ENCODE results near the gene HNRNPA1.

HNRNPA1 gene

DNA sequence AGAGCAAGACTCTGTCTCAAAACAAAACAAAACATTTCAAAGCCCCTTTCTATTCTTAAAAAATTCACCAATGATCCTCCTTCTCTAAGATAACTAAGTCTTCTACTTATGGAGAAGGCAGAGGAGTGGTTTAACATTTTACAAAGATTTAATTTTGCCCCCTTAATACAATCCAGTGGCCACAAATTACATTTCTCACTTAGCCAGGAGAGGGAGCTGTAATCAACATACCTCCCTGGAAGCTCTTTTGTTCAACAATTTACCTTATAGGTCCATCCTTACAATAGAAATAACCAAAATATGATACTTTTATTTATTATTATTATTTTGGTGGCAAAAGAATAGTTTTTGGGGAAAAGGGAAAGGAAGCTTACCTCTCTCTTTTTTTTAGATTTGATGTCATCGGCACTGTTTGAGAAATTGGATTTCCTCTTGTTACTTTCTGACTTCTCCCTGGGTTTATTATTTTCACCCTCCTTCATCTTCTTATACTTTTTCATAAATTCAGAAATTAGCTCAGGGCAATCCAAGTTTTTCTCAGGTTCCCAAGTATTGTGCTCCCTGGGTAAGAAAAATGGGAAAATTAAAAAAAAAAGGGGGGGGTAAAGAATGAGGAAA, 28.8 kb upstream of the HNRNPA1 start:
- no peak overlapping the region for H3K4me2 ChIP-seq
- H3K27me3 ChIP-seq, result no peaks in the 10 kb centered on the region
- H3K4me3 ChIP-seq, result no peak overlapping the region
- H4K20me1 ChIP-seq, result peaks cover 55% of the 10 kb centered on the region
- no peak for TF ChIP-seq Cebpa-rat (IDR thresholded peaks at IDR 0.05)
- H3K27ac ChIP-seq, result no peak overlapping the region
- peaks cover 96% of the 10 kb centered on the region for H3K36me3 ChIP-seq
- no peak overlapping the region for H3K9ac ChIP-seq
- H3K9me3 ChIP-seq, result no peaks in the 10 kb centered on the region
- no peaks in the 10 kb centered on the region for H3K4me1 ChIP-seq

GRCh38 chr12:54253240-54253639, 27.3 kb upstream of the HNRNPA1 start:
- H3K36me3 ChIP-seq, result peaks cover 96% of the 10 kb centered on the region
- no peak overlapping the region for H3K9ac ChIP-seq
- no peak overlapping the region for H3K27ac ChIP-seq
- no peak for TF ChIP-seq Cebpa-rat (IDR thresholded peaks at IDR 0.05)
- no peak overlapping the region for H3K4me2 ChIP-seq
- no peaks in the 10 kb centered on the region for H3K9me3 ChIP-seq
- no peaks in the 10 kb centered on the region for H3K27me3 ChIP-seq
- H3K4me3 ChIP-seq, result no peak overlapping the region
- H4K20me1 ChIP-seq, result peaks cover 62% of the 10 kb centered on the region
- H3K4me1 ChIP-seq, result peaks cover 7% of the 10 kb centered on the region; the same call in 1 of the 2 replicates

GRCh38 chr12:54257332-54257731, 23.2 kb upstream of the HNRNPA1 start:
- peaks cover 62% of the 10 kb centered on the region for H3K36me3 ChIP-seq
- no peak overlapping the region for H3K4me3 ChIP-seq
- no peaks in the 10 kb centered on the region for H3K27me3 ChIP-seq
- H3K4me1 ChIP-seq, result peaks cover 48% of the 10 kb centered on the region
- no peak overlapping the region for H3K9ac ChIP-seq
- H3K27ac ChIP-seq, result no peak overlapping the region
- H4K20me1 ChIP-seq, result peaks cover 90% of the 10 kb centered on the region
- no peaks in the 10 kb centered on the region for H3K9me3 ChIP-seq
- no peak overlapping the region for H3K4me2 ChIP-seq
- no peak for TF ChIP-seq Cebpa-rat (IDR thresholded peaks at IDR 0.05)

GRCh38 chr12:54258201-54258681, 22.3 kb upstream of the HNRNPA1 start:
- H3K27ac ChIP-seq, result no peak overlapping the region
- TF ChIP-seq Cebpa-rat (IDR thresholded peaks at IDR 0.05), result no peak
- H3K27me3 ChIP-seq, result no peaks in the 10 kb centered on the region
- H3K36me3 ChIP-seq, result peaks cover 56% of the 10 kb centered on the region
- H3K4me2 ChIP-seq, result 0 out of 2 replicates have a peak overlapping the region, but pooled peaks have one; percentile 78
- H3K4me3 ChIP-seq, result no peak overlapping the region
- no peaks in the 10 kb centered on the region for H3K9me3 ChIP-seq
- H3K9ac ChIP-seq, result 0 out of 2 replicates have a peak overlapping the region, but pooled peaks have one; percentile 3
- peaks cover 90% of the 10 kb centered on the region for H4K20me1 ChIP-seq
- peaks cover 57% of the 10 kb centered on the region for H3K4me1 ChIP-seq

- H3K27ac ChIP-seq, result peak overlapping the region; percentile 33
- H3K36me3 ChIP-seq, result peaks cover 56% of the 10 kb centered on the region
- H3K4me3 ChIP-seq, result peak overlapping the region; percentile 51
- H4K20me1 ChIP-seq, result peaks cover 88% of the 10 kb centered on the region
- H3K27me3 ChIP-seq, result no peaks in the 10 kb centered on the region
- no peak for TF ChIP-seq Cebpa-rat (IDR thresholded peaks at IDR 0.05)
- H3K4me2 ChIP-seq, result peak overlapping the region; percentile 78
- 0 out of 2 replicates have a peak overlapping the region, but pooled peaks have one; percentile 45 for H3K9ac ChIP-seq
- peaks cover 60% of the 10 kb centered on the region for H3K4me1 ChIP-seq
- no peaks in the 10 kb centered on the region for H3K9me3 ChIP-seq
Observed at GRCh38 chr12:54259194-54260011, 21.1 kb upstream of the HNRNPA1 start.

DNA sequence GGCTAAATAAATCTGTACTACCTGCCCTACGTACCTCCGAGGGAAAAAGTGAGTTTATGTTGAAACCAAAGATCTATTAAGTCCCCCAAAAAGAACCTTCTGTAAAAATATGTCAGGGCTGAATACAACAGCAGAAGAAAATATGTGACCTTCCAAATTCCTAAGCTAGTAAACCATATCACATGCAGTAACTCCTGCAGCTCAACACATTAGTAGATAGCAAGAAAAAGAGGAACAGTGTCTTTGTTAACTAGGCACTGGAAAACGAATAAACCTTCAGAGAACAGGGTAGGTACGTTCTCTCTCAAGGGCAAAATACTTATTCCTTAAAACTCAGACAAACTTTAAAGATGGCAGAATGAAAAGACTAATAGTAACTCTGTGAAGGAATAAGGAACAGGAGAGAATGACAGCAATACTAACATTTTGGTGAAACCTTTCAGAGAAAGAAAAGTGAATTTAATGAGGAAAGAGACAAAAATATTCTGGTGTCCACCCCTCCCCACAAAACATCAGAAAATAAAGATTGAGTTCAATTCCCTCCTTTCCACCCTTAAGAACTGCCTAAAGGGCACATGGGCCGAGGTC, 18.6 kb upstream of the HNRNPA1 start:
- Histone ChIP-seq H3K9ac (peak overlapping the region; percentile 15; the same call in 1 of the 2 replicates), H3K4me3 (no peak overlapping the region), H3K36me3 (peaks cover 53% of the 10 kb centered on the region), H3K4me1 (peaks cover 60% of the 10 kb centered on the region), H3K27ac (no peak overlapping the region), H3K9me3 (no peaks in the 10 kb centered on the region), H3K4me2 (peak overlapping the region; percentile 78; the same call in 1 of the 2 replicates), H4K20me1 (peaks cover 93% of the 10 kb centered on the region), H3K27me3 (no peaks in the 10 kb centered on the region)
- TF ChIP-seq Cebpa-rat (IDR thresholded peaks at IDR 0.05), result no peak

DNA sequence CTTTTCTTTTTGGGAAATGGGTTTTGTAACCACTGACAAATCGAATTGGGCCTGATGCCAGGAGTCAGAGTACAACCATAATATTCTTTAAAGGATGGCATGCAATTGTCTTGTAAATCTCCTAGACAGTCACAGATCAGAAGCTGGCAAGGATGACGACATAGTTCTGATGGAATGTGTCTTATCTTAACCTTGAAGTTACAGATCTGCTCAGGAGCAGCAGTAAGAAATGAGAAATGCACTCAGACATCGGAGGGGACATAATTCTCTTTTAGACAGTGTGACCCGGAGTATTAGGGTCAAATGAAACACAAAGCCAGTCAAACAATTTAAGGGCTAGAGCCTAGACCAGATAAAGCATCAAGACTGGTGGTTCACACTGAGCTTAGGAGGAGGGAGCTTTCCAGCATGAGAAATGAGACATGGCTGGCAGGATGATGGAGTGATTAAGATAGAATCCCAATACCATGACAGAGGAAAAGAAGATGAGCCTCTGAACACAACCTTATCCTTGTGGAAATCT, 18.1 kb upstream of the HNRNPA1 start:
- Histone ChIP-seq H3K27me3 (no peaks in the 10 kb centered on the region), H3K36me3 (peaks cover 51% of the 10 kb centered on the region), H3K4me2 (peak overlapping the region; percentile 15; the same call in 1 of the 2 replicates), H4K20me1 (peaks cover 88% of the 10 kb centered on the region), H3K4me1 (peaks cover 58% of the 10 kb centered on the region), H3K9me3 (no peaks in the 10 kb centered on the region), H3K27ac (no peak overlapping the region), H3K4me3 (no peak overlapping the region), H3K9ac (peak overlapping the region; percentile 15; the same call in 1 of the 2 replicates)
- no peak for TF ChIP-seq Cebpa-rat (IDR thresholded peaks at IDR 0.05)

DNA sequence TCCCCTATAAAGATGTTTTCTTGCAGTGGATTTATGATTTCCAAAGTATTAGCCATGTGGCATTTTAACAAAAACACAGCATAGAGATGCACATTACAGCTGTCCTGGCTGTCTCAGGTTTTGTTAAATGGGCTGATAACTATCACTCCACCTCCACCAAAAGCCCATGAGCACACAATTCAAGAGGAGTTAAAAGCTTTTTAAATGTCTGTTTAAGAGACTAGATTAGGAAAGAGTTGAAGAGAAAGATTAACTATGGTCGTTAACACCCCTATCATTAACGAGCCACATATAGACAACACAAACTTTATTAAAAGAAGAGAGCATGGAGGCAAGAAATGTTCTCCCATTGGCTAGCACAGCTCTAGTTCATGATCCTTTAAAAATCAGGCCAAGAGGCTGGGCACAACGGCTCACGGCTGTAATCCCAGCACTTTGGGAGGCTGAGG, 15.1 kb upstream of the HNRNPA1 start:
- Histone ChIP-seq H3K4me1 (peaks cover 31% of the 10 kb centered on the region), H3K27me3 (no peaks in the 10 kb centered on the region), H3K4me3 (no peak overlapping the region), H3K4me2 (no peak overlapping the region), H3K36me3 (peaks cover 63% of the 10 kb centered on the region), H3K27ac (no peak overlapping the region), H4K20me1 (peaks cover 66% of the 10 kb centered on the region), H3K9me3 (no peaks in the 10 kb centered on the region), H3K9ac (no peak overlapping the region)
- TF ChIP-seq Cebpa-rat (IDR thresholded peaks at IDR 0.05), result no peak

DNA sequence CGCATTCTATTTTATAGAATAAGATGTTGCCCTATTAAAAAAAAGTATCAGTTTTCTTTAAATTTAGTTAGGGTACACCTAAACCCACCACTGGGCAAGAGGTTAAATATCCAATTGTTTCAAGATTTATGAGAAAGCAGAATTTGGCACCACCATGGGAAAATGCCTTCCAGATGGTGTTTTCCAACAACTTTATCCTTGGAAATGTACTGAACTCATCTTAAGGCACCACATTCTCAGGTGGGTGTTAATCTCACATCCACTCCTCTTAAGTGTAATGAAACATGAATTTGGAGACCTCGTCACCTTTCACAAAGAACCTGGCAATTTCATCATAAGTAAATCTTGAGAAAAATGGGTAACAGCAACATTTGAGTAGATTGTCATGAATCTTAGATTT, 13.7 kb upstream of the HNRNPA1 start:
- no peak overlapping the region for H3K27ac ChIP-seq
- H3K36me3 ChIP-seq, result peaks cover 75% of the 10 kb centered on the region
- no peak for TF ChIP-seq Cebpa-rat (IDR thresholded peaks at IDR 0.05)
- H3K9ac ChIP-seq, result no peak overlapping the region
- H3K9me3 ChIP-seq, result no peaks in the 10 kb centered on the region
- no peak overlapping the region for H3K4me2 ChIP-seq
- peaks cover 16% of the 10 kb centered on the region for H3K4me1 ChIP-seq
- H3K4me3 ChIP-seq, result no peak overlapping the region
- peaks cover 52% of the 10 kb centered on the region for H4K20me1 ChIP-seq
- no peaks in the 10 kb centered on the region for H3K27me3 ChIP-seq

All from BLaER1 (cell line).